ENCODE measurements around the gene ASB7. TPM values are rescaled to one million over a fixed set of nuclear protein-coding genes. Genes with fewer than 3 reads are reported as not detected.

ASB7 gene
- total RNA-seq, 4 donors from 2014 or later = 11.4 to 12.7 (median 12.1) TPM

Small RNA genes within 50 kb of the gene (small RNA-seq; reads per million reads assigned to genes)
- not detected for gene RF00019
- not detected for gene RNU6-181P

Other genes with a start within 250 kb of the ASB7 start
- gene CERS3, start 73.6 kb upstream of the ASB7 start, total RNA-seq = under 1 TPM in 1 of 4 donors, not detected in 3; 0.21 TPM
- 10 to 100 TPM; 10.7 to 76.6 (median 35.7) TPM for gene LINS1, start 405 bp upstream of the ASB7 start, total RNA-seq